HUES64 (cell line): Measurements from ENCODE around the gene CNTNAP5.

Experiments used
- H3K27ac ChIP-seq: 2 replicates; pipeline ENCODE4 v1.7.0; 2013; ENCODE audit warnings: low read depth, low read length, inconsistent platforms
- H3K27me3 ChIP-seq: 2 replicates; pipeline ENCODE4 v1.6.1; 2013; ENCODE audit warnings: mild to moderate bottlenecking, low read length; ENCODE audit not compliant: insufficient read depth
- H3K36me3 ChIP-seq: 2 replicates; pipeline ENCODE4 v1.6.1; 2013; ENCODE audit warnings: mild to moderate bottlenecking, low read length; ENCODE audit not compliant: insufficient read depth
- H3K4me1 ChIP-seq: 2 replicates; pipeline ENCODE4 v1.6.1; 2013; ENCODE audit warnings: mild to moderate bottlenecking, low read length, moderate library complexity; ENCODE audit not compliant: insufficient read depth
- H3K4me3 ChIP-seq: 2 replicates; pipeline ENCODE4 v1.5.1; 2013; ENCODE audit warnings: mild to moderate bottlenecking, low read length, moderate library complexity
- H3K9ac ChIP-seq: 2 replicates; pipeline ENCODE4 v1.6.1; 2013; ENCODE audit warnings: mild to moderate bottlenecking, low read depth, low read length
- H3K9me3 ChIP-seq: 2 replicates; pipeline ENCODE4 v1.6.1; 2013; ENCODE audit warnings: low read depth, low read length; ENCODE audit not compliant: insufficient read depth
- WGBS: fragments of 150-250, 120-280 bp; methylation state at CpG from one replicate; pipeline ENCODE4 v1.1.7; 2013; ENCODE audit warnings: missing lambda C conversion rate; 5-methylcytosine and 5-hydroxymethylcytosine counted together

Gene CNTNAP5

DNA sequence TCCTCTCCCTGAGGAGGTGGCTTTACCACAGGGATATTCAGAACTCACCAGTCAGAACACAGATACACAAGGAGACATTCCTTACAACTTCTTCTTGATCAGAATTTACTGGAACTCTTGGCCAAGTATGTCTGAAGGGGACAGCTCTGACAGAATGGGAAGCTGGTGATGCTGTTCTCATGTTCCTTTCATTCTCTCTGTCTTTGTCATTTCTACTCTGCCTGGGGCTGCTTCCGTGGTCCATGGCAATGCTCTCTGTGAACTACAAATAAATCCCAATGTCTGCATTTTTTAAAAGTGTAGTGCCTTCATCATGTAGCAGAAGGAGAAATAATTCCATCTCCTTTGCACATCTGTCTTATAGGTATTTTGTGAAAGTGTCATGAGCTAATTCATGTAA lies 730.3 kb downstream of the CNTNAP5 start:
- Histone ChIP-seq H3K9me3 (no peaks in the 10 kb centered on the region), H3K4me1 (peaks cover 4% of the 10 kb centered on the region; the same call in 1 of the 2 replicates), H3K27ac (no peak overlapping the region), H3K4me3 (no peak overlapping the region), H3K27me3 (no peaks in the 10 kb centered on the region), H3K36me3 (no peaks in the 10 kb centered on the region), H3K9ac (no peak overlapping the region)
- WGBS, result 91% methylated on average over 1 of the region's 1 CpG

DNA sequence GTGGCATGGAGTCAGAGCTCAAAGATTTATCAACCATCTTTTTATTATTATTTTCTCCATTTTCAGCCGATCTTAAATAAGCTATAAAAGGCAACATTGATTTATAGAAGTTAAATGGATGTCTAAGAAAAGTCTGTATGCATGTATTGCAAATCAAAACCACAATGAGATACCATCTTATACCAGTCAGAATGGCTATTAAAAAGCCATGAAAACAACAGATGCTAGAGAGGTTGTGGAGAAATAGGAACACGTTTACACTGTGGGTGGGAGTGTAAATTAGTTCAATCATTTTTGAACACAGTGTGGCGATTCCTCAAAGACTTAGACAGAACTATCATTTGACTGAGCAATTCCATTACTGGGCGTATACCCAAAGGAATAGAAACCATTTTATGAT lies 731.0 kb downstream of the CNTNAP5 start:
- 92% methylated on average over 3 of the region's 4 CpGs for WGBS
- no peak overlapping the region for H3K4me3 ChIP-seq

GRCh38 chr2:124762388-124762787 lies 737.3 kb downstream of the CNTNAP5 start:
- Histone ChIP-seq H3K9me3 (no peaks in the 10 kb centered on the region), H3K27ac (no peak overlapping the region), H3K9ac (no peak overlapping the region), H3K36me3 (no peaks in the 10 kb centered on the region), H3K4me3 (no peak overlapping the region), H3K4me1 (no peaks in the 10 kb centered on the region), H3K27me3 (no peaks in the 10 kb centered on the region)
- WGBS, result 100% methylated on average over 1 of the region's 1 CpG

More for the DNA sequence above, 731.0 kb downstream of the CNTNAP5 start:
- Histone ChIP-seq H3K27me3 (no peaks in the 10 kb centered on the region), H3K4me1 (peaks cover 4% of the 10 kb centered on the region; the same call in 1 of the 2 replicates), H3K36me3 (no peaks in the 10 kb centered on the region), H3K9me3 (no peaks in the 10 kb centered on the region), H3K9ac (no peak overlapping the region), H3K27ac (no peak overlapping the region)

DNA sequence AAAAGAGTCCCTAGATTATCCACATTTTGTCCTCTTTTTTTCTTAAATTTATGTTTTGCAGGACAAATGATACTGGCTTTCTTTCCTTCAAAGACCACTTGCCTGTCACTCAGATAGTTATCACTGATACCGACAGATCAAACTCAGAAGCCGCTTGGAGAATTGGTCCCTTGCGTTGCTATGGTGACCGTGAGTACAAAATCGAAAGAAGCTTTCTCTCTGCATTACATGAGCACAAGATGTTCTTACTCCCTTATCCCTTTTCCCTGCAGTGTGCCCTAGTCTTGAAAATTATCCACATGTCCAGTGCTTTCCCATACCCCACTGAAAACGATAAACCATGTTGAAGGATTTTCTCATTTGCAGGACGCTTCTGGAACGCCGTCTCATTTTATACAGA lies 738.5 kb downstream of the CNTNAP5 start:
- Histone ChIP-seq H3K9ac (no peak overlapping the region), H3K27ac (no peak overlapping the region), H3K4me1 (no peaks in the 10 kb centered on the region), H3K27me3 (no peaks in the 10 kb centered on the region), H3K36me3 (no peaks in the 10 kb centered on the region), H3K9me3 (no peaks in the 10 kb centered on the region), H3K4me3 (no peak overlapping the region)
- 96% methylated on average over 9 of the region's 9 CpGs for WGBS

DNA sequence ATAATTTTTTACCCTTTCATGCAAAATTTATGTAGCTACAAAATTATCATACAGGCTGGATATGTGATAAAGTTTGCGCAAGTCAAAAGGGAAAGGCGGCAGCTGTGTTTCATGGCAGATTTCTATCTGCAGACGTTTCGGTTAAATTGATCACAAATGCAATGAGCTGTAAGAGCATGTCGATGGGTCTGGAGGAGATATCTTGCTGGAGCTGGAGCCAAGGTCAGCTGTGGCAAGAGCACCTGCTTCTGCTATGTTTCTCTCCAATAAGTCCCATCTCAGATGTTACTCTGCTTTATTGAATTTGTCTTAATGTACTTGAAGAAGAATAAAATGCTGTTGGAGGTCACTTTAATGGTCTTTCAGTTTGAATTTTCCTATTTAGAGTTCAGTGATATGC lies 749.7 kb downstream of the CNTNAP5 start:
- WGBS, result 94% methylated on average over 5 of the region's 5 CpGs

DNA sequence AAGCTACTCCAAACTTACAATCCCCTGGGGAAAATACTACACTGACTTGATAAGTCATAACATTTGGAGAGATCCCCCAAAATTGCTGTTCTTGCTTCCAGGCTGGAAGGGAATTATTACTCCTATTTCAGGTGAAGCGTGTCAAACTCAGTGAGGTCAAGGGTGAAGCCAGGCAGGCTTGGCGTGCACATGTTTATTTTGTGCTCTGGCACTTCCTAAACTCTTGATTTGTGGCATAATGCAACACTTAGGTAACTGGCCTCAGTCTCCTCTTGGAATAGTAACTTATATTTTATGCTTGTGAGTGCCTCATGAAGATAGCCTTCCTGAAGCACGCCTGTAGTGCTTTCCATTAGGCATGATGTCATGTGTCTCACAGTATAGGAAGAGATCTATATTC lies 751.2 kb downstream of the CNTNAP5 start:
- no peak overlapping the region for H3K9ac ChIP-seq
- no peaks in the 10 kb centered on the region for H3K36me3 ChIP-seq
- H3K27ac ChIP-seq, result no peak overlapping the region
- H3K9me3 ChIP-seq, result no peaks in the 10 kb centered on the region
- H3K4me1 ChIP-seq, result no peaks in the 10 kb centered on the region
- H3K27me3 ChIP-seq, result no peaks in the 10 kb centered on the region
- 98% methylated on average over 3 of the region's 3 CpGs for WGBS
- no peak overlapping the region for H3K4me3 ChIP-seq

More for the DNA sequence above, 749.7 kb downstream of the CNTNAP5 start:
- no peaks in the 10 kb centered on the region for H3K9me3 ChIP-seq
- no peak overlapping the region for H3K9ac ChIP-seq
- H3K27ac ChIP-seq, result no peak overlapping the region
- no peak overlapping the region for H3K4me3 ChIP-seq
- H3K27me3 ChIP-seq, result no peaks in the 10 kb centered on the region
- H3K36me3 ChIP-seq, result no peaks in the 10 kb centered on the region
- no peaks in the 10 kb centered on the region; the same call in 1 of the 2 replicates for H3K4me1 ChIP-seq

- H3K9ac ChIP-seq, result no peak overlapping the region
- no peaks in the 10 kb centered on the region for H3K9me3 ChIP-seq
- no peaks in the 10 kb centered on the region for H3K27me3 ChIP-seq
- no peak overlapping the region for H3K27ac ChIP-seq
- H3K36me3 ChIP-seq, result no peaks in the 10 kb centered on the region
- no peaks in the 10 kb centered on the region for H3K4me1 ChIP-seq
- 93% methylated on average over 2 of the region's 2 CpGs for WGBS
- H3K4me3 ChIP-seq, result no peak overlapping the region
Measured at GRCh38 chr2:124778076-124778475, 753.0 kb downstream of the CNTNAP5 start.

- Histone ChIP-seq H3K4me3 (no peak overlapping the region), H3K9me3 (no peaks in the 10 kb centered on the region), H3K27ac (no peak overlapping the region), H3K27me3 (no peaks in the 10 kb centered on the region), H3K36me3 (no peaks in the 10 kb centered on the region), H3K4me1 (0 out of 2 replicates have a peak, but pooled peaks cover 8% of the 10 kb centered on the region), H3K9ac (no peak overlapping the region)
Measured at GRCh38 chr2:124796647-124797046, 771.6 kb downstream of the CNTNAP5 start.

- WGBS, result 96% methylated on average over 2 of the region's 2 CpGs
- Histone ChIP-seq H3K27ac (no peak overlapping the region), H3K4me3 (no peak overlapping the region), H3K36me3 (no peaks in the 10 kb centered on the region), H3K9ac (no peak overlapping the region), H3K27me3 (no peaks in the 10 kb centered on the region), H3K9me3 (no peaks in the 10 kb centered on the region), H3K4me1 (0 out of 2 replicates have a peak, but pooled peaks cover 8% of the 10 kb centered on the region)
Measured at GRCh38 chr2:124797049-124797448, 772.0 kb downstream of the CNTNAP5 start.

DNA sequence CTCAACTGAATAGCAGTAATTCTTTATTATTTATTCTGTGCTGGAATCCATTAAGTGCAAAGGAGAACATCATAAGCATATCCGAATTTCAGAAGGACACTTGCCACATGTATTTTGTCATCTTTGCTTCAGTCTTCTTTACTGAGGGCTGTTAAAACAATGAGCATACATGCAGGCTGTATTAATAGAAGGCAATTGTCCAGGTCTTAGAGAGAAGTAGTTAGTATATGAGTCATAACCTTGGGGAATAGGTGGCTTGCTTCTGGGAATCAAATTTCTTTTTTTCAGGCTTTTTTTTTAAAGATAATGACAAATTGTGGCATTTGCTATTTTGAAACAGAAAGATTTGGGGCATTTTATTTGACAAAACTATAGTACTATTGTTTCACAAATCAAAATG lies 773.5 kb downstream of the CNTNAP5 start:
- WGBS, result 100% methylated on average over 1 of the region's 1 CpG
- H3K27ac ChIP-seq, result no peak overlapping the region
- H3K4me3 ChIP-seq, result no peak overlapping the region
- no peaks in the 10 kb centered on the region for H3K36me3 ChIP-seq
- 0 out of 2 replicates have a peak, but pooled peaks cover 8% of the 10 kb centered on the region for H3K4me1 ChIP-seq
- H3K9me3 ChIP-seq, result no peaks in the 10 kb centered on the region
- H3K9ac ChIP-seq, result no peak overlapping the region
- no peaks in the 10 kb centered on the region for H3K27me3 ChIP-seq

DNA sequence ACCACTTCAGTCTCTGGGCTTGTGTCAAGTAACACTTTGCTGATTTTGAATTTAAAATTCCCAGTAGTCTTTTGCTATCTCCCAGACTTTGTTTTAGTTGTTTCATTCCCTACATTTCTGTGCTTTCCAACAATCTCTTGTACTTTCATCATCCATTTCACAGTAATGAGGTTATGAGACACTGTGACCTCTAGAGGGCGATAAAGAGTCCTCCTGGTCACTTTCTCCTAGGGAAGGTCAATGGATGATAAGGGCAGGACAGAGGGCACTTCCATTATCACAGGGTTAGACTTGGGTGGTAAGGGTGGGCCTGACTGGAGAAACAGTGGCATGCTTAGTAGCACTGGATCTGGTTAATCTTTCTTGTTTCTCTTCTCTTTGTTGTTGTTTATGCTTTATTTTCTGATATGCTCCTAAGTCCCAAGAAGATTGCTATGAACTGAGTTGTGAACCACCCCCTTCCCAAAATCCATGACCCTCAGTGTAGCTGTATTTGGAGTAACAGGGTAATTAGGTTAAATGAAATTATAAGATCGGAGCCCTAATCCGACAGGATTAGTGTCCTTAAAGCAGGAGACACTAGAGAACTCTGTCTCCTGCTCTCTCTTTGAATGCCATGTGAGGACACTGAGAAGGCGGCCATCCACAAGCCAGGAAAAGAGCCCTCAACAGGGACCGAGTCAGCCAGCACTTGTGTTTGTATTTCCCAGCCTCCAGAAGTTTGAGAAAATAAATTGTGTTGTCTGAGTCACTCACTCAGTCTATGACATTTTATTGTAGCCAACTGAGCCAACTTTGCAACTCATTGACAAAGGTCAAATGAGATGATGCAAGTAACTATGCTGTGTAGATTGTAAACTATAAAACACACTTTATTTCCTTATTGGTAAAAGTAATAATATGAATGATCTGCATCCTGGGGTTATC lies 779.2 kb downstream of the CNTNAP5 start:
- no peak overlapping the region for H3K4me3 ChIP-seq
- no peaks in the 10 kb centered on the region for H3K9me3 ChIP-seq
- no peaks in the 10 kb centered on the region for H3K4me1 ChIP-seq
- no peaks in the 10 kb centered on the region for H3K36me3 ChIP-seq
- 69% methylated on average over 5 of the region's 5 CpGs for WGBS
- H3K9ac ChIP-seq, result no peak overlapping the region
- no peak overlapping the region for H3K27ac ChIP-seq
- no peaks in the 10 kb centered on the region for H3K27me3 ChIP-seq
